ENCODE results near the gene PBXIP1. TPM values are rescaled to one million over a fixed set of nuclear protein-coding genes. Genes with fewer than 3 reads are reported as not detected.
A peak's percentile ranks its signal among the peaks of the same experiment; 100 is the strongest.
"Not testable (repeated sequence)": the region's sequence is repeated elsewhere in the genome, so short reads cannot be mapped to it uniquely, and the experiment has no call there.

Gene PBXIP1
- total RNA-seq, 1 donor from 2014 or later = 56.2 TPM

DNA sequence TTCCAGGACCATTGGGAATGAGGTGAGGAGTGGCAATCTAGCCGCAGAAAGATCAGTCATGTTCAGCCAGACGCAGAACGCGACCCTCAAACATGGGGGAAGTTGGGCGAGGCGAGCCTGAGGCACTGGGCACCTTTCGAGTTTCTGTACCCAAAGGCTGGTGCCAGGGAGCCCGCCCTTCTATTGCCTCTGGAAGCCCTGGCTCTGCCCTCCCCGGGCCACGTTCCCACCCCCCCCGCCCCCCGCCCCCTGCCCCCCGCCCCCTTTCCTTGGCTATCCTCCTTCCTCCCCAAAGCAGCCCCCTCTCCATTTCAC, 44.5 kb upstream of the PBXIP1 start:
- H3K27ac Mint-ChIP-seq = peak overlapping the region; percentile 99
- TF ChIP-seq, protein P1, sequence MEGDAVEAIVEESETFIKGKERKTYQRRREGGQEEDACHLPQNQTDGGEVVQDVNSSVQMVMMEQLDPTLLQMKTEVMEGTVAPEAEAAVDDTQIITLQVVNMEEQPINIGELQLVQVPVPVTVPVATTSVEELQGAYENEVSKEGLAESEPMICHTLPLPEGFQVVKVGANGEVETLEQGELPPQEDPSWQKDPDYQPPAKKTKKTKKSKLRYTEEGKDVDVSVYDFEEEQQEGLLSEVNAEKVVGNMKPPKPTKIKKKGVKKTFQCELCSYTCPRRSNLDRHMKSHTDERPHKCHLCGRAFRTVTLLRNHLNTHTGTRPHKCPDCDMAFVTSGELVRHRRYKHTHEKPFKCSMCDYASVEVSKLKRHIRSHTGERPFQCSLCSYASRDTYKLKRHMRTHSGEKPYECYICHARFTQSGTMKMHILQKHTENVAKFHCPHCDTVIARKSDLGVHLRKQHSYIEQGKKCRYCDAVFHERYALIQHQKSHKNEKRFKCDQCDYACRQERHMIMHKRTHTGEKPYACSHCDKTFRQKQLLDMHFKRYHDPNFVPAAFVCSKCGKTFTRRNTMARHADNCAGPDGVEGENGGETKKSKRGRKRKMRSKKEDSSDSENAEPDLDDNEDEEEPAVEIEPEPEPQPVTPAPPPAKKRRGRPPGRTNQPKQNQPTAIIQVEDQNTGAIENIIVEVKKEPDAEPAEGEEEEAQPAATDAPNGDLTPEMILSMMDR (IDR thresholded peaks at IDR 0.05; ENCODE audit: unreplicated experiment) = no peak
- H3K9me3 Mint-ChIP-seq = no peaks in the 10 kb centered on the region
- peaks cover 29% of the 10 kb centered on the region for H3K4me1 Mint-ChIP-seq
- no peaks in the 10 kb centered on the region for H3K36me3 Mint-ChIP-seq
- peak in 1 of 2 experiments; percentile 59 for DNase-seq (ENCODE audit: low spot score in 2 of 2, unreplicated experiment in 2 of 2)
- H3K4me3 Mint-ChIP-seq = peak overlapping the region; percentile 90
- H3K27me3 Mint-ChIP-seq (ENCODE audit: low read depth) = no peaks in the 10 kb centered on the region

- H3K27ac Mint-ChIP-seq = peak overlapping the region; percentile 99
- H3K9me3 Mint-ChIP-seq = no peaks in the 10 kb centered on the region
- peaks cover 29% of the 10 kb centered on the region for H3K4me1 Mint-ChIP-seq
- H3K36me3 Mint-ChIP-seq = no peaks in the 10 kb centered on the region
- no peaks in the 10 kb centered on the region for H3K27me3 Mint-ChIP-seq (ENCODE audit: low read depth)
- H3K4me3 Mint-ChIP-seq = peak overlapping the region; percentile 90
- peak in 1 of 2 experiments; percentile 65 for DNase-seq (ENCODE audit: low spot score in 2 of 2, unreplicated experiment in 2 of 2)
- TF ChIP-seq, protein P1 (IDR thresholded peaks at IDR 0.05; ENCODE audit: unreplicated experiment) = no peak
Measured at GRCh38 chr1:154999571-155000410, 43.9 kb upstream of the PBXIP1 start.

DNA sequence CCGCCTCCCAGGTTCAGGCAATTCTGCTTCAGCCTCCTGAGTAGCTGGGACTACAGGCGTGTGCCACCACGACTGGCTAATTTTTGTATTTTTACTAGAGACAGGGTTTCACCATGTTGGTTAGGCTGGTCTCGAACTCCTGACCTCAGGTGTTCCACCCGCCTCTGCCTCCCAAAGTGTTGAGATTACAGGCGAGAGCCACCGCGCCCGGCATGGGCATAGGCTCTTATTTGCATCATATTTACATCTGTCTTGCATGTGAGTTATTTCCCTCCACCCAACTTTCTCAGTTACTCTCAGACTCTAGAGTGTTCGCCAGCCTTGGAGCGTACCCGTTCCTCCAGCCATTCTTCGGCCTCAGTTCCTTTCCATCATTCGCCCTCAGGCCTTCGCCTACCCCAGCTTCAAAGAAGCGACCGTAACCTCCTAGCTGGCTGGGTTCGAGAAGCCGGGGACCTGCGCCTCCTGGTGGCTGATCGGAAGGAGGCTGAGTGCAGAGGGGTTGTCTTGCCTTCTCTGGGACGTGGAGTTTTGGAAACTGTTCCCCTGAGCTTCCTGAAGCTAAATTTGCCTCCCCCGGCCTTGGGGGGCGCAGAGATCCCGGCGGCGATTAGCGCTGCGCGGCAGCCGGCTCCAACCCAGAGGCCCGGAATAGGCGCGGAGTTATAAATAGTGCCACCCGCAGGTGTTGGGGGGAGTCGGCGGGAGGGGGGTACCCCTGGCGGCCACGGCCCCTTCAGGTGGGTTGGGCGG, 43.1 kb upstream of the PBXIP1 start:
- peak in 1 of 2 experiments; percentile 82 for DNase-seq (ENCODE audit: low spot score in 2 of 2, unreplicated experiment in 2 of 2)
- Mint-ChIP-seq H3K4me1 (peaks cover 22% of the 10 kb centered on the region), H3K9me3 (no peaks in the 10 kb centered on the region), H3K4me3 (peak overlapping the region; percentile 68), H3K27ac (peak overlapping the region; percentile 91), H3K27me3 (ENCODE audit: low read depth) (no peaks in the 10 kb centered on the region), H3K36me3 (no peaks in the 10 kb centered on the region)
- TF ChIP-seq, protein P1 (IDR thresholded peaks at IDR 0.05; ENCODE audit: unreplicated experiment) = peak; percentile 81

DNA sequence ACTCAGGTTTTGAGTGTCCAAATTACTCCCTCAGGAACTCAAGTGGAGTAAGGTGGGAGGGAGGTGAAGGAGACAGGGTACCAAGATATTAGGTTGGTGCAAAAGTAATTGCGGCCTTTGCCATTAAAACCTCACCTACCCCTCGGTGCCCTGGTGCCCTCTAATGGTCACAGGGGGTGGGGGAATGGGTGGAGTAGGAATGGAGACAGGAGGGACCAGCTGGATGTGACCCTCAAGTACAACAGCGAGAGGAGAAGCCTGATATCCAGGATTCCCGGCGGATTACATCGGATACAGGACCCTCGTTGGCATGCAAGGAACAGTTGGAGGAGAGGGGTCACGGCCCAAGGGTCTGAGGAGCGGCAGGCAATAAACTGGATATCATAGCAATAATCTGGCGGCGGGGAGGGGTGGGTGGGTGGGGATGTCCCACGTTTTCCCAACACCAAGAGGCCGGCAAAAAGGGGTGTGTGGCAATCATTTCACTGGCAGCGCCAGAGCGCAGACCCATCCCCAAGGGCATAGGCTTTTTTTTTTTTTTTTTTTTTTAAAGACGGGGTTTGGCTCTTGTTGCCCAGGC, 42.4 kb upstream of the PBXIP1 start:
- H3K4me3 Mint-ChIP-seq = peak overlapping the region; percentile 26
- H3K4me1 Mint-ChIP-seq = peaks cover 17% of the 10 kb centered on the region
- no peaks in the 10 kb centered on the region for H3K27me3 Mint-ChIP-seq (ENCODE audit: low read depth)
- no peaks in the 10 kb centered on the region for H3K9me3 Mint-ChIP-seq
- H3K36me3 Mint-ChIP-seq = no peaks in the 10 kb centered on the region
- TF ChIP-seq, protein P1 (IDR thresholded peaks at IDR 0.05; ENCODE audit: unreplicated experiment) = no peak
- H3K27ac Mint-ChIP-seq = no peak overlapping the region
- DNase-seq (ENCODE audit: low spot score in 2 of 2, unreplicated experiment in 2 of 2) = no peak

GRCh38 chr1:154996966-154997701, 41.2 kb upstream of the PBXIP1 start:
- Mint-ChIP-seq H3K4me1 (peaks cover 17% of the 10 kb centered on the region), H3K4me3 (no peak overlapping the region), H3K36me3 (no peaks in the 10 kb centered on the region), H3K27me3 (ENCODE audit: low read depth) (no peaks in the 10 kb centered on the region), H3K27ac (no peak overlapping the region), H3K9me3 (no peaks in the 10 kb centered on the region)
- no peak for DNase-seq (ENCODE audit: low spot score in 2 of 2, unreplicated experiment in 2 of 2)
- TF ChIP-seq, protein P1 (IDR thresholded peaks at IDR 0.05; ENCODE audit: unreplicated experiment) = no peak

DNA sequence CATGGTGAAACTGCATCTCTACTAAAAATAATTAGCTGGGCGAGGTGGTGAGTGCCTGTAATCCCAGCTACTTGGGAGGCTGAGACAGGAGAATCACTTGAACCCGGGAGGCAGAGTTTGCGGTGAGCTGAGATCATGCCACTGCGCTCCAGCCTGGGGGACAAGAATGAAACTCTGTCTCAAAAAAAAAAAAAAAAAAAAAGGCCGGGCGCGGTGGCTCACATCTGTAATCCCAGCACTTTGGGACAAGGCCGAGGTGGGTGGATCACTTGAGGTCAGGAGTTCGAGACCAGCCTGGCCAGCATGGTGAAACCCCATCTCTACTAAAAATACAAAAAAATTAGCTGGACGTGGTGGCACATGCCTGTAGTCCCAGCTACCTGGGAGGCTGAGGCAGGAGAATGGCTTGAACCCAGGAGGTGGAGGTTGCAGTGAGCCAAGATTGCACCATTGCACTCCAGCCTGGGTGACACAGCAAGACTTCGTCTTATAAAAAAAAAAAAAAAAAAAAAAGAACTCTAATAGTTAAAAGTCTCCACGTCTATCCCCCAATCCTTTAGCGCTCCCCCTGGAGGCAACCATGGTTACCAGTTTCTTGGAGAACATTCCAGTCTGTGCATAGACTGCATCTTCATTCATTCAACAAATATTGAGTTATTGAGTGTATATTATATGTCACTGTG, 39.5 kb upstream of the PBXIP1 start:
- not testable (repeated sequence) for H3K4me3 Mint-ChIP-seq, H3K36me3 Mint-ChIP-seq

More for the DNA sequence above, 39.5 kb upstream of the PBXIP1 start:
- H3K4me1 Mint-ChIP-seq = peaks cover 17% of the 10 kb centered on the region
- not testable (repeated sequence) for H3K27me3 Mint-ChIP-seq (ENCODE audit: low read depth); DNase-seq (ENCODE audit: low spot score in 2 of 2, unreplicated experiment in 2 of 2); H3K27ac Mint-ChIP-seq; H3K9me3 Mint-ChIP-seq
